Lower leg skin (tissue), 3 donors: Measurements from ENCODE around the gene A4GNT.

Source experiments
- POLR2A ChIP-seq, 2 donors: fragments of 450-650 bp; IDR thresholded peaks; one replicate each; pipeline ENCODE4 v1.6.1; 2016 to 2017; ENCODE audit warnings: antibody characterized with exemption in 2 of 2, mild to moderate bottlenecking in 1 of 2, moderate library complexity in 1 of 2
- TF ChIP-seq, protein P1 (sequence below), 3 donors: fragments of 450-650 bp; IDR thresholded peaks; one replicate each; pipeline ENCODE4 v1.5.1; 2016; ENCODE audit warnings: antibody characterized with exemption in 3 of 3, mild to moderate bottlenecking in 3 of 3, moderate library complexity in 2 of 3

DNA sequence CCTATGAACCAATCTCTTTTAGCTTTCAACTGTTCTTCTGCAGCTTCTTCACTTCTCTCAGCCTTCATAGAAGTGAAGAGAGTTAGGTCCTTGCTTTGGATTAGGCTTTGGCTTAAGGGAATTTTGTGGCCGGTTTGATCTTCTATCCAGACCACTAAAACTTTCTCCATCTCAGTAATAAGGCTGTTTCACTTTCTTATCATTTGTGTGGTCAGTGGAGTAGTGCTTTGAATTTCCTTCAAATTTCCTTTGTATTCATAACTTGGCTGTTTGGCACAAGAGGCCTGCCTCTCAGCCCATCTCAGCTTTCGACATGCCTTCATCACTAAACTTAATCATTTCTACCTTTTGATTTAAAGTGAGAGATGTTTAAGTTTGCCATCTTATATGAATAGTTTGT is 38.5 kb downstream of the A4GNT start:
- TF ChIP-seq POLR2A (IDR thresholded peaks at IDR 0.05): no peak
- TF ChIP-seq, protein P1, sequence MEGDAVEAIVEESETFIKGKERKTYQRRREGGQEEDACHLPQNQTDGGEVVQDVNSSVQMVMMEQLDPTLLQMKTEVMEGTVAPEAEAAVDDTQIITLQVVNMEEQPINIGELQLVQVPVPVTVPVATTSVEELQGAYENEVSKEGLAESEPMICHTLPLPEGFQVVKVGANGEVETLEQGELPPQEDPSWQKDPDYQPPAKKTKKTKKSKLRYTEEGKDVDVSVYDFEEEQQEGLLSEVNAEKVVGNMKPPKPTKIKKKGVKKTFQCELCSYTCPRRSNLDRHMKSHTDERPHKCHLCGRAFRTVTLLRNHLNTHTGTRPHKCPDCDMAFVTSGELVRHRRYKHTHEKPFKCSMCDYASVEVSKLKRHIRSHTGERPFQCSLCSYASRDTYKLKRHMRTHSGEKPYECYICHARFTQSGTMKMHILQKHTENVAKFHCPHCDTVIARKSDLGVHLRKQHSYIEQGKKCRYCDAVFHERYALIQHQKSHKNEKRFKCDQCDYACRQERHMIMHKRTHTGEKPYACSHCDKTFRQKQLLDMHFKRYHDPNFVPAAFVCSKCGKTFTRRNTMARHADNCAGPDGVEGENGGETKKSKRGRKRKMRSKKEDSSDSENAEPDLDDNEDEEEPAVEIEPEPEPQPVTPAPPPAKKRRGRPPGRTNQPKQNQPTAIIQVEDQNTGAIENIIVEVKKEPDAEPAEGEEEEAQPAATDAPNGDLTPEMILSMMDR (IDR thresholded peaks at IDR 0.05): no peak
